ENCODE measurements around the gene MAP2. TPM values are rescaled to one million over a fixed set of nuclear protein-coding genes. Genes with fewer than 3 reads are reported as not detected.

MAP2 gene
- total RNA-seq, 4 donors from 2014 or later, result 2.0 to 6.4 (median 2.7) TPM

GRCh38 chr2:209688385-209688784 lies 264.5 kb downstream of the MAP2 start:
- WGBS, 2 donors (ENCODE audit: low coverage in 1 of 2), result 83 to 100% methylated on average over 2 of the region's 2 CpGs
- no peak for DNase-seq
- intact Hi-C loops (cut with DNase I; ENCODE audit: low total_unique reads), result no loop called here
- H3K36me3 ChIP-seq, result no peaks in the 10 kb centered on the region
- H3K9me3 ChIP-seq, result no peaks in the 10 kb centered on the region
- no peak overlapping the region for H3K4me3 ChIP-seq
- H3K27me3 ChIP-seq, result no peaks in the 10 kb centered on the region
- TF ChIP-seq, protein P1, sequence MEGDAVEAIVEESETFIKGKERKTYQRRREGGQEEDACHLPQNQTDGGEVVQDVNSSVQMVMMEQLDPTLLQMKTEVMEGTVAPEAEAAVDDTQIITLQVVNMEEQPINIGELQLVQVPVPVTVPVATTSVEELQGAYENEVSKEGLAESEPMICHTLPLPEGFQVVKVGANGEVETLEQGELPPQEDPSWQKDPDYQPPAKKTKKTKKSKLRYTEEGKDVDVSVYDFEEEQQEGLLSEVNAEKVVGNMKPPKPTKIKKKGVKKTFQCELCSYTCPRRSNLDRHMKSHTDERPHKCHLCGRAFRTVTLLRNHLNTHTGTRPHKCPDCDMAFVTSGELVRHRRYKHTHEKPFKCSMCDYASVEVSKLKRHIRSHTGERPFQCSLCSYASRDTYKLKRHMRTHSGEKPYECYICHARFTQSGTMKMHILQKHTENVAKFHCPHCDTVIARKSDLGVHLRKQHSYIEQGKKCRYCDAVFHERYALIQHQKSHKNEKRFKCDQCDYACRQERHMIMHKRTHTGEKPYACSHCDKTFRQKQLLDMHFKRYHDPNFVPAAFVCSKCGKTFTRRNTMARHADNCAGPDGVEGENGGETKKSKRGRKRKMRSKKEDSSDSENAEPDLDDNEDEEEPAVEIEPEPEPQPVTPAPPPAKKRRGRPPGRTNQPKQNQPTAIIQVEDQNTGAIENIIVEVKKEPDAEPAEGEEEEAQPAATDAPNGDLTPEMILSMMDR (IDR thresholded peaks at IDR 0.05), result no peak
- no peak for TF ChIP-seq POLR2AphosphoS5 (IDR thresholded peaks at IDR 0.05)
- TF ChIP-seq POLR2A (IDR thresholded peaks at IDR 0.05), result no peak
- TF ChIP-seq EP300 (IDR thresholded peaks at IDR 0.05; ENCODE audit: low read depth), result no peak
- H3K4me1 ChIP-seq, result no peaks in the 10 kb centered on the region
- in situ Hi-C loops (cut with MboI; ENCODE audit: low pct_ligation_motif_present in 1 of 4, low pct_unique_long_range_greater_than_20kb in 1 of 4, low sequenced_read_pairs in 3 of 4), result no loop called here
- H3K27ac ChIP-seq, result no peak overlapping the region

DNA sequence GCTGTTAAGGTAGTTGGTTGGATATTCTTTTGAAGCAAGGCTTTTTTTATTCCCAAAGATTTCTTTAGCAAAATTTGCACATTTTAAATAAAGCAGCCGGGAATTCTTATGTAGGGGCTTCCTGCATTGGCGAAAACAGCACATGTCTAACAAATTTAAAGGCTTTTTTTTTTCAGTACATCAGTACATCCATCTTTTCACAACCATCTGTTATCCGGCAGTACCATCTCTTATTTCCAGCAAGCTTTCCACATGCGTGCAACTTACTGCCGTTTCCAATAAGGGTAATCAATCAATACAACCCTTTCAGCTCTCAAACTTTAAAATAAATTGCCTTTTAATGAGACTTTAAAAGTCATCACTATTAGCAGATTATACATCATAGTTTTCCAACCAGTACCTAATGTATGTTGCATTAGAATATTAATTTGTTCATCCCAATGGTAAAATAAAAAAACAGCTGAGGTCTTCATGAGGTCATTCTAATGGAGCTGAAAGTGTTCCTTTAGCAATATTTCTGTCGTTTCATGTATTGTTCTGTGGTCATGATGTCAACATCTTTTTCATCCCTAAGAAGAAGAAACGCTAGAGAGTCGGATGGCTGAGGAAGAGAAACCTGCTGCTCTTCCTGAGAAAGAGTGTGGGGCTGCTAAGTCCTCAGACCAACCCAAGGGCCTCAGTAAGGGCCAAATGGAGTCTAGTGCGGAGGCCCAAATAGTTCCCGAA lies 266.3 kb downstream of the MAP2 start:
- TF ChIP-seq, protein P1 (IDR thresholded peaks at IDR 0.05), result no peak
- TF ChIP-seq POLR2AphosphoS5 (IDR thresholded peaks at IDR 0.05) (no peak), POLR2A (IDR thresholded peaks at IDR 0.05) (no peak), EP300 (IDR thresholded peaks at IDR 0.05; ENCODE audit: low read depth) (no peak)
- H3K9me3 ChIP-seq, result no peaks in the 10 kb centered on the region
- H3K36me3 ChIP-seq, result no peaks in the 10 kb centered on the region
- DNase-seq, result no peak
- intact Hi-C loops (cut with DNase I; ENCODE audit: low total_unique reads), result no loop called here
- H3K27ac ChIP-seq, result no peak overlapping the region
- WGBS, 2 donors (ENCODE audit: low coverage in 1 of 2), result 84 to 86% methylated on average over 6 to 10 of the region's 10 CpGs
- H3K4me1 ChIP-seq, result no peaks in the 10 kb centered on the region
- no peak overlapping the region for H3K4me3 ChIP-seq
- in situ Hi-C loops (cut with MboI; ENCODE audit: low pct_ligation_motif_present in 1 of 4, low pct_unique_long_range_greater_than_20kb in 1 of 4, low sequenced_read_pairs in 3 of 4), result no loop called here
- H3K27me3 ChIP-seq, result no peaks in the 10 kb centered on the region

DNA sequence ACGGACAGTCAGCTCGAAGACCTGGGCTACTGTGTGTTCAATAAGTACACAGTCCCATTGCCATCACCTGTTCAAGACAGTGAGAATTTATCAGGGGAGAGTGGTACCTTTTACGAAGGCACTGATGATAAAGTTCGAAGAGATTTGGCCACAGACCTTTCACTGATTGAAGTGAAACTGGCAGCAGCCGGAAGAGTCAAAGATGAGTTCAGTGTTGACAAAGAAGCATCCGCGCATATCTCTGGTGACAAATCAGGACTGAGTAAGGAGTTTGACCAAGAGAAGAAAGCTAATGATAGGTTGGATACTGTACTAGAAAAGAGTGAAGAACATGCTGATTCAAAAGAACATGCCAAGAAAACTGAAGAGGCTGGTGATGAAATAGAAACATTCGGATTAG lies 270.9 kb downstream of the MAP2 start:
- Histone ChIP-seq H3K36me3 (no peaks in the 10 kb centered on the region), H3K27ac (no peak overlapping the region), H3K27me3 (no peaks in the 10 kb centered on the region), H3K9me3 (no peaks in the 10 kb centered on the region), H3K4me1 (no peaks in the 10 kb centered on the region), H3K4me3 (no peak overlapping the region)
- intact Hi-C loops (cut with DNase I; ENCODE audit: low total_unique reads) (no loop called here), in situ Hi-C loops (cut with MboI; ENCODE audit: low pct_ligation_motif_present in 1 of 4, low pct_unique_long_range_greater_than_20kb in 1 of 4, low sequenced_read_pairs in 3 of 4) (no loop called here)
- 71 to 90% methylated on average over 8 of the region's 8 CpGs for WGBS, 2 donors (ENCODE audit: low coverage in 1 of 2)
- TF ChIP-seq POLR2A (IDR thresholded peaks at IDR 0.05) (no peak), EP300 (IDR thresholded peaks at IDR 0.05; ENCODE audit: low read depth) (no peak), POLR2AphosphoS5 (IDR thresholded peaks at IDR 0.05) (no peak)
- TF ChIP-seq, protein P1 (IDR thresholded peaks at IDR 0.05), result no peak
- DNase-seq, result no peak

- intact Hi-C loops (cut with DNase I; ENCODE audit: low total_unique reads), result no loop called here
- no peaks in the 10 kb centered on the region for H3K9me3 ChIP-seq
- no peak overlapping the region for H3K4me3 ChIP-seq
- DNase-seq, result no peak
- no peaks in the 10 kb centered on the region for H3K27me3 ChIP-seq
- H3K27ac ChIP-seq, result no peak overlapping the region
- no peak for TF ChIP-seq POLR2AphosphoS5 (IDR thresholded peaks at IDR 0.05)
- TF ChIP-seq, protein P1 (IDR thresholded peaks at IDR 0.05), result no peak
- no peak for TF ChIP-seq EP300 (IDR thresholded peaks at IDR 0.05; ENCODE audit: low read depth)
- no peak for TF ChIP-seq POLR2A (IDR thresholded peaks at IDR 0.05)
- WGBS, 2 donors (ENCODE audit: low coverage in 1 of 2), result 61 to 65% methylated on average over 8 of the region's 8 CpGs
- in situ Hi-C loops (cut with MboI; ENCODE audit: low pct_ligation_motif_present in 1 of 4, low pct_unique_long_range_greater_than_20kb in 1 of 4, low sequenced_read_pairs in 3 of 4), result no loop called here
- no peaks in the 10 kb centered on the region for H3K36me3 ChIP-seq
- no peaks in the 10 kb centered on the region for H3K4me1 ChIP-seq
Observed at GRCh38 chr2:209696836-209697711, 273.2 kb downstream of the MAP2 start.

Measured in transverse colon (tissue), 4 donors.